Nucleus accumbens (tissue), 56 donors: Measurements from ENCODE around the gene SEL1L.
A peak's percentile ranks its signal among the peaks of the same experiment; 100 is the strongest.
"Not testable (repeated sequence)": the region's sequence is repeated elsewhere in the genome, so short reads cannot be mapped to it uniquely, and the experiment has no call there.

Experiments
- DNase-seq, 56 donors: peaks; one replicate each; lab custom pipeline; 2025; lab: John Stamatoyannopoulos, UW

SEL1L gene

DNA sequence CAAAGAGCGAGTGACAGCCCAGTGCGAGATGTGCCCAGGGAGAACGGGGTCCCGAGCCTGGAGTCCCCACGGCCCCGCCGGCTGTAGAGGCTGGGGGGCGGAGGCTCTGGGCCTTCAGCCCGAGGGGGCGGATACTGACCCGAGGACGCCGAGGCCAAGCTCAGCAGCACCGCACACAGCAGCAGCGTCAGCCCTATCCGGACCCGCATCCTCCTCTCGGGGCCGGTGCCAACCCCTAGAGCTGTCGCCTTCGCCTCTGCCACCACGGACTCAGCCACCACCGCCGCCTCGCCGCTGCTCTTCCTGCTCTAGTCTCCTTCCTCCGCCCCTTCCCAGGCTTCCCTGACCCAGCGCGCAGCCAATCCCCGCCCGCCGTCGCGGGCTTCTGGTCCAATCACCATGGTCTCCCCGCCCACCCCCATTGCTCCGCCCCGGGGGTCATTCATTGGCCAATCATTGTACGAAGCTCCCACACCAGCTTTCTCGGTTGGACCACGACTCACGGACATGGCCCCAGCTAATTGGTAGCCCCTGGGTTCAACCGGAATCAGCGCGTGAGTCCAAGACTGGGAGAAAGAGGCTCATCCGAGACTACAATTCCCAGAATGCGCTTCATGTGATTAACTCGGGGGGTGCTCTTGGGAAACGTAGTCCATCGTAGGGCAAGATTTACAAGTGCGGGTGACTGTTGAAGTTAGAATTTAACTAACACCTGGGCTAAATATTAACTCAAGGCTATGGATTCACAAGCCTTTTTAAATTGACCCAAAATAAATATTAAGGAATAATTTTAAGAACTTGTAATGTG lies at the start of gene SEL1L:
Gene SEL1L (minus strand): TSS at position 318 of the 808 bp plus-strand sequence. CDS start 109 bp downstream, at position 209.
- DNase-seq, result peak; percentile 87 to 100 (median 99)

DNA sequence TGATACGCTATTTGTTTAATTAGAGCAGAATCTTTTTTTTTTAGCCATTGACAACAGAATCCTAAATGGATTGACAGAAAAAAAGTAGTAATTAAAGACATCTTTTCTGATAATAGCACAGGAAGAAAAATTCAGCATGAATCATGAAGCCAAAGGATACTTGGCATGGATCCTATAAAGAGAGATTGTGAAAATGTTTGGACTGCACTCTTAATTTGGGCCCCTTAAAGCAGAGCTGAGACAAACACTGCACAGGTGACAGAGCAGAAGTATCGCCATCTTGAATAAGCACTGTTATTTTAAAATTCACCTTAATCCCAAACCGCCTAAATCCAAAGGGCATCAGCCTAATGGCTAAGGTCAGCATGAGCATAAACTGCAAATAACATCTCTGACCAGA lies 48.8 kb upstream of the SEL1L start:
- DNase-seq, result no peak

DNA sequence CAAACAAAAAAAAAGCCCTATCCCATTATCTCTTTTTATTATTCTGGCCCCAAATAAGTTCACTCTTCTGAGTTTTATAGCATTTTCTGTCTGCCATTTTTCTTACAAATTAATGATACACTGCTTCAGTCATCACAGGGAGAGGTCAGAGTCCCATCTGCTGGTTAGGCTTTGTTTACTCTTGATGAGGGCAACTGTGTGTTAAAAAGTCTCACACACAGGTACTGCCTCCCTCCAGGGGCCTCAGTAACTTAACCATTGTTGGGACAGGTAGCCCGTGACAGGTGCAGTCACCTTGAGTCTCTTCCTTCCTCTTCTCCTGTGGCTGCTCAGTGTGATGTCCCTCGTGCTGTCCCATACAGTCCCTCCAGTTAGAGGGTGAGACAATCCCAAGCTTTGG lies 45.5 kb upstream of the SEL1L start:
- no peak for DNase-seq

DNA sequence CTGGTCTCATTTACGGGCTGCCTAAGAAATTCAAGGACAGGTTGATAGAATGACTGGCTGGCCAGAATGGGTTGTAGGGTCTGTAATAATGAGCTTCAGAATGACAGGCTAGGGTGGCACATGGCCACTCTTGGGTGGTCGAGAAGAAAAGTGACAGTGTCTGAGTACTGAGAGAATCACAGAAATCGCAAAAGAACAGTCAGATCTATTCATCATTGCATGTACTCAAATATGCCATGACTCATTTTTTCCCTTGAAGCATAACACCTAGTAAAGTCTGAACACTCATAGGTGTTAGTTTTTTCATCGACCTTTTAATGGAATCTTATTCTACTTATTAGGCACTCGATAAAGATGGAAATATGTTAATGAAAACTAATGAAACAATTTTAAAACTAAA lies 37.8 kb upstream of the SEL1L start:
- DNase-seq, result no peak

DNA sequence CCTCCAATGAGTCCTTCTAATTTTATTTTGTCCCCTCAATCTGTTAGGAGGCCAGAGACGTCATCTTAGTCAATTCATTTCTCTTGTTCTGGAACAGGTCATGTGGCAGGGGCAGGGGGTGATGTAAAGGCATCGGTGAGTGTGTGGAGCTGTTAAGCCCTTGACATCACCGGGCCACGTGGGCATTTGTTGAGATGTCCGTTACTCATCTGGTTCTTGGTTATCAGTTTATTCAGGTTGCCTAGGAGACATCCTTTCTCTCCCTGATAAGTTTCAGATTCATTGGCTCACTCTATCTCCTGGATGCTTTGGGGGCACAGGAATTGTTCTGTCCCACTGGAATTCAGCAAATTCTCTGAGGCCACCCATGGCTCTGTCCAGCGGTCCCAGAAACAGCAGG lies 33.6 kb upstream of the SEL1L start:
- no peak for DNase-seq

DNA sequence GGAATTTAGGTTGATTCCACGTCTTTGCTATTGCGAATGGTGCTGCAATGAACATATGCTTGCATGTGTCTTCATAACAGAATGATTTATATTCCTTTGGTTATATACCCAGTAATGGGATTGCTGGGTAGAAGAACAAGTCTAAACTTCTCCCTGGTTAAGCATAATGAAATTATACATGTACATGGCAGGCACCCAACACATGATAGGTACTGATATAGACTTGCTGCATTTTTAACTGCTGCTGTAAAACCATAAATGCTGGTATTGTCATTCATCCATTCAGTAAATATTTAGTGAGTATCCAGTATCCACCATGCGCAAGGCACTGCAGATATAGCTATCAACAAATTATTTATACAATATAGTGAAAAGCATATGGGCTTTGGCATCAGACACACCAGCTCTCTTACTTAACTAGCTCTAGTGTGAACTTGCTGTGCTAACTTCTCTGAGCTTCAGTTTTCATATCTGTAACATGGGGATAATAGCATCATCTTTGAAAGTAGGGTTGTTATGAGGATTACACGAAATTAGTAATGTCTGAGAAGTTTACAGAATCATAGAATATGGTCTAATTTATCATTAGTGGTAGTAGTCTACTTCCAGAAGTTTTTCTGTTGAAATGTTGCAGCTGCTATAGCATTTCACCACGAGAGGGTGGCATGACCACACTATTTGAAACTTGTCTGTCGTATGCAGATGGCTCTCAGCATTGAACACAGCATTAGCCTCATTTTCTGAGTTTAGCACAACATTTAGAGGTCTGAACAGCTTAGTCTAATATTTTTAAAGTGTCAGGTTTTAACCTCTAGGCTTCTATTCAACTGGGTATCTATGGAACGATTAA lies 32.0 kb upstream of the SEL1L start:
- DNase-seq, result peak in 33 of 56 donors; percentile 0 to 75 (median 14)

DNA sequence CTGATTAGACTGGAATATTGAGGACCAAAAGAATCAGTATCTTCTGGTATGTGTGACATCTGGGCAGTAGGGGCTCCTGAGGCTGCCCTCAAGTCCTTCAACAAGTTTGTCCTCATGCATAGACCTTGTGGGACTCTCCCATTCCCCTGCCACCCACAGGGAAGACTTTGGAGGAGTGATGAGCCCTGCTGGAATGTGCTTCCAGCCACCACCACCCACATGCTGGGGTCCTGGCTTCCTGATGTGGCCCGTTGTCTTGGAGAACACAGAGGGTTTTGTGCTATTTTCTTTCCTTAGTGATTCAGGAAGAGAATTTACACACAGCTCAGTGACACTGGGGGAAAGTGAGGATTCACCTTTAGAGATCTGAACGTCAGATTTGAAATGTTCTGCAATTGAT lies 29.2 kb upstream of the SEL1L start:
- no peak for DNase-seq

DNA sequence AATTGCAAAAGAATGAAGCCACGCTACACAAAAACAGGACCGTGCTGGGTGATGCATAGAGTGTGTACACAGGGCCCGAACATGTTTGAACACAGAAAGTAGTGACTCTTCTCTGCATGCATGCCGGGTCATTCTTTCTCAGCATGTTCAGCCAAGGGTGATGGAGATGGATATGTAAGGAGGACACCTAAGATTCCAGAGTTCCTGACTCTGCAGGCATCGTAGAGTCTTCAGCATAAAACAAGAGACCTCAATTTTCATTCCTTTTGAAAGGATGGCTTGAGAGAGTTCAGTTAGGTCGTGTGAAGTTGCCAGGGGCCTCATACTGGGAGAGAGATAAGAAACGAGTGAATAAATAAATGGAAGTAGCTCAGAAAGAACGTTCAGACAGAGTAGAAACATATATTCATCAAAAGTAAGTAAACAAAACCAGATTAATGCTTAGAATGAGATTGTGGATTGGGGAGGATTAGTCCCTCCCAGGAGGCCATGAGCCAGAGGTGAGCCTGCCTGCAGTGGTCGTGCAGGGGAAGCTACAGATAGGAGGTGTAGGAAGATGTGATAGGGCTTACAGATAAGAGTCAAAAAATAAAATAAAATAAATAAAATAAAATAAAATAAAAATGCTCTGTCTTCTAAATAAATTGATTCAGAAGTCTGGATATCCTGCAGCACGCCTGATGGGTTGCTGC lies 27.6 kb upstream of the SEL1L start:
- no peak for DNase-seq

DNA sequence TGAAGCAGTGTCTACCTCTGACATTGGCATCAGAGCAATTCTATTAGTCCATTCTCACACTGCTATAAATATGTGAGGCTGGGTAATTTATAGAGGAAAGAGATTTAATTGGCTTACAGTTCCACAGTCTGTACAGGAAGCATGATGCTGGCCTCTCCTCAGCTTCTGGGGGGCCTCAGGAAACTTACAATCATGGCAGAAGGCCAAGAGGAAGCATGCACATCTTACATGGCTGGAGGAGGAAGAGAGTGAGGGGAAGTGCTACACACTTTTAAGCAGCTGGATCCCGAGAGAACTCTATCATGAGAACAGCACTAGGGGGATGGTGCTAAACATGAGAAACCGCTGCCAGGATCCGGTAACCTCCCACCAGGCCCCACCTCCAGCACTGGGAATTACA lies 25.7 kb upstream of the SEL1L start:
- DNase-seq, result no peak

DNA sequence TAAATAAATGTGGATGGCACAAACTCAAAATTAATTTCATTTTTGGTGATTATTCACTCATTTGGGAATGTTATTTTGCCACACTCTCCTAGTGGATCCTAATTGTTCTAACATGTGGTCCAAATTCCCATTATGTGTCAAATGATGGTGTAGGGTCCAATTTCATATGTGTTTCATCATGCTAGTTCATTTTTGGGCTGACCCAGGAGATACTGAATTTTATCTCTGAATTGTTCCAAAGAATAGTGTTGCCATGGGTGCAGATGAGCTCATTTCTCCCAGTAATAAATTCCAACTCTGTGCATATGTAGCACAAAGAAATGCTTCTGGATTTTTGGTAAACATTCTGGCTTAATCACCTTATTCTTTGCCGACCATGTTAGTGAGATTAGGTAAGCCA lies 23.5 kb upstream of the SEL1L start:
- DNase-seq, result no peak

DNA sequence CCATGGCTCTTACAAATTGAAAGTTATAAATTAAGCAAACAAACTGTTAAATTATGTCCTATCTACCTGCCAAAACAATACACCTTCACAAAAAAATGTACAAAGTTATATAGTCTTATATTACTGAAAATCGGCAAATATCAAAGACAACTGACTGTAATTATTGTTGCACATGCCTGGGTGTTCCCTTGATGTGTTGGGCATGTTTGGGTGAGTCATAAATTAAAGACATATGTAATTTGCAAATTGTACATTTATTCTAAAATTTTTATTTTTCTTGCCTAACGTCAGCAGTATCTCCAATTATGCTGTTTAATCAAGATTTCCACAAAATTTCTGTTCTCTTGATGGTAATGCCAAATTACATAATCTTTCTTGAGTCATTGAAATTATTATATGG lies 22.0 kb upstream of the SEL1L start:
- DNase-seq, result no peak

DNA sequence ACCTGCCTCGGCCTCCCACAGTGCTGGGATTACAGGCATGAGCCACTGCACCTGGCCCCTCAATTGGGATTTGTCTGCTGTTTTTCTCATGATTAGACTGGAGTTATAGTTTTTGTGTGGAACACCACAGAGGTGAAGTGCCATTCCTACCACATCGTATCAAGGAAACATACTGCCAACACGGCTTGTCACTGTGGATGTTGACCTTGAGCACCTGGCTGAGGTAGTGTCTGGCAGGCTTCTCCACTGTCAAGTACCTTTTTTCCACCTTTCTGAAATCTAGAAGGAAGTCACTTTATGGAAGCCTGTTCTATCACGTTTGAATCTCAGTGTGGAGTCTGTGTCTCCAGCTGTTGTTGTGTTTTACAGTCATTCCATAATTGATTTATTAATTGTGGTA lies 21.4 kb upstream of the SEL1L start:
- no peak for DNase-seq

DNA sequence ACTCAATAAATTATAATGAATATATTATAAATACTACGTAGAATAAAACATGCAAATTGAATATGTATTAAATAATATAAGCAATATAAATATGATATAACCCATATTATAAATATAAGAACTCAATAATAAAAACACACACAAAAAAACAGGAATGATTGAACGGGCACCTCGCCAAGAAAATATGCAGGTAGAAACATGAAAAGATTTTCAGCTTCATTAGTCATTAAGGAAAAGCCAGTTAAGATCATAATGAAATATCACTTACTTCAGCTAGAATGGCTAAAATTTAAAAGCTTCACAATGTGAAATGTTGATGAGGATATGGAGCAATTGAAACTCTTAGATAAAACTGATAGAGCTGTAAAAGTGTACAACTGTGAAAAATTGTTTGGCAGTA lies 17.8 kb upstream of the SEL1L start:
- no peak for DNase-seq

DNA sequence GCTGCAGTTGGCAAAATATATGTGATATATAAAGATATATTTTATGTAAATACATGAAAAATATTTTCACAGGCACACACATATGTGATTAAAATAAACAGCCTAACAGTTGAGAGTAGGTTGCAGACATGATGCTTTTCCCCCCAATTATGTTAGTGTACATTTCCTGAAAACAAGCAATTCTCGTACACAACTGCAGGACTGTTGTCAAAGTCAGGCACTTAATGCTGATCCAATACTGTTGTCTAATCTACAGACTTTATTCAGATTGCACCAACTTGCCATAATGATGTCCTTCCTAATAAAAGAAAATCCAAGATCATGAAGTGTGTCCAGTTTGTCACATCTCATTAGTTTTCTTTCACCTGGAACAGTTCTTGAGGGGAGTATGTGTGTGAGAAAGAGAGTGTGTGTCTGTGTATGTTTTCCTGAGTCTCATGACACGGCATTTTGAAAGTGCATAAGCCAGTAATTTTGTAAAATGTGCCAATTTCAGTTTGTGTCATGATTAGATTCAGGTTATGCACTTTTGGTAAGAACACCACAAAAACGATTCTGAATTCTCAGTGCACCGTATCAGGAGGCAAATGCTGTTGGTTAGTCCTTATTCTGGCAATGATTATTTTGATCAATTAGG lies 16.5 kb upstream of the SEL1L start:
- DNase-seq, result no peak

DNA sequence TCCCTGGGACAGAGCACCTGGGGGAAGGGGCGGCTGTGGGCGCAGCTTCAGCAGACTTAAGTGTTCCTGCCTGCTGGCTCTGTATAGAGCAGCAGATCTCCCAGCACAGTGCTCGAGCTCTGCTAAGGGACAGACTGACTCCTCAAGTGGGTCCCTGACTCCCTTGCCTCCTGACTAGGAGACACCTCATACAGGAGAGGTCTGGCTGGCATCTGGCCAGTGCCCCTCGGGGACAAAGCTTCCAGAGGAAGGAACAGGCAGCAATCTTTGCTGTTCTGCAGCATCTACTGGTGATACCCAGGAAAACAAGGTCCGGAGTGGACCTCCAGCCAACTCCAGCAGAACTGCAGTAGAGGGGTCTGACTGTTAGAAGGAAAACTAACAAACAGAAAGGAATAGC lies 7.6 kb upstream of the SEL1L start:
- DNase-seq, result not testable (repeated sequence)

DNA sequence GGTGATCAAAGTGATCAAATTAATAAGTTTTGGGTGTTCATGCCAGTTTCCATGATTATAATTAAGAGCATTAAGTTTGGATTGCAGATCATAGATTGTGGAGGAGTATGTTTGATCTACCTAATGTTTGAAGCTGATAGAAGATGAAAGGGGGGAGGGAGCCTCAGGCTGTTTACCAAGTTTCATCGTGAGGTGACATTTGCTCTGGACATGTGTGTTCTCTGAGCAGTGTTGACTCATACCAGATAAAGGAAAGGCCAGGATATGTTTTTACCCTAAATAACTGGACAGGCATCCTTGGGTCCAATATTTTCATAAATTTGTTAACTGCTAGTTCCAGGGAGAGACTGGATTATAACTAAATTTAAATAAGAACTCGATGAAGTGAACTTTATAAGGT lies 3.5 kb upstream of the SEL1L start:
- DNase-seq, result no peak

DNA sequence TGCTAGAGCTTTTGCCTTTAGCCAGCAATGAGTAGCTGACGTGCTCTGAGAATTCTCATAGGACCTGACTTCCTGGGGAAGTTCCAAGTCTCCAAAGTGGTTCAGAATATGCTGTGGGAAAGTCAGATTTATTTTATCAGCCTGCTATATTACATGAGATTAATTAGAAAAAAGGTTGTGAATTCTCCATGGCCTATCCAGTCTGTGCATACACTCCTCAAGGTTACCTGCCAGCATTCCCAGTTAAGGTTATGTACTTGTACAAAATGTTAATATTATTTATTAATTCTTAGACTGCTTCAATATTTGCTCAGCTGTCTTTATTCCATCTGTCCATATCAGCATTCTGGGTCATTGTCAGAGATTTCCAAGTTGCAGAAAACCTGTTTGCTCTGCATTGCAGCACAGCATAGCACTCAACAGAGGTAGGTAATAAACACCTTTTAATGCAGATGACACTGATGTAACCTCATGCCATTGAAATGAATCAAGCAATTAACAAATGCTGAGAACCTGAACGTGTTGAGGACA lies 2.7 kb upstream of the SEL1L start:
- no peak for DNase-seq

DNA sequence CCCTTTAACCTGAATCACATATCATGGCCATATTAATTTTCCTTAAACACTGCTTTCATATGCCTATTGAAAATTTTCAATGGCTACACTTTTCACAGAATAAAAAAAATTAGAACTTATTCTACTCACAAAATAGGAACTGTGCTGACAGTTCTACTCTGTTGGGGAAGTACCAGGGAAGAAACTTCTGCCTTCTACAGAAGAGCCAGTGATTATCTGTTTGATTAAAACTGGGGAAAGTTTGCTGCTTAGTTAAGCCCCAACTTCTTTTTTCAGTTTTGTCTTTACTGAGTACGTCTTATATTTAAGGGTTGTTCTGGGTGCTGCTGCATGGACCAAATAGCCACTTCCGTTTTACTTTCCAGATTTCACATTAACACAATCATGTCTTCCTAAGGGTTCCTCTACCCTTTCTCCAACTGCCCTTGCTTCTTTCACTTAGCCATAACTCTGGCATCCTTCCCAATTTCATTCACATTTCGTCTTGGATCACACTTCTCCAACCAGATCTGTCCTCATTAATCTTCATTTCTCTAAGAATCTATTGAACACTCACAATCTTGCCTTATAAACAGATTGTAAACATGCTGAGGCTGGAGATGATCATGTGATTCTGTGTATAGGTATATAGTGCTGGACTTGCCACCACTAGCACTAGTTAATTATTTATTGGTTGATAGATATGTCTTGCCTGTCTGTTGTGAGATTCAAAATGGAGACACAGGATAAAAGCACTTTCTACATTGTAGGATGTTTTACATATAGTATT lies 1.9 kb upstream of the SEL1L start:
- DNase-seq, result no peak

DNA sequence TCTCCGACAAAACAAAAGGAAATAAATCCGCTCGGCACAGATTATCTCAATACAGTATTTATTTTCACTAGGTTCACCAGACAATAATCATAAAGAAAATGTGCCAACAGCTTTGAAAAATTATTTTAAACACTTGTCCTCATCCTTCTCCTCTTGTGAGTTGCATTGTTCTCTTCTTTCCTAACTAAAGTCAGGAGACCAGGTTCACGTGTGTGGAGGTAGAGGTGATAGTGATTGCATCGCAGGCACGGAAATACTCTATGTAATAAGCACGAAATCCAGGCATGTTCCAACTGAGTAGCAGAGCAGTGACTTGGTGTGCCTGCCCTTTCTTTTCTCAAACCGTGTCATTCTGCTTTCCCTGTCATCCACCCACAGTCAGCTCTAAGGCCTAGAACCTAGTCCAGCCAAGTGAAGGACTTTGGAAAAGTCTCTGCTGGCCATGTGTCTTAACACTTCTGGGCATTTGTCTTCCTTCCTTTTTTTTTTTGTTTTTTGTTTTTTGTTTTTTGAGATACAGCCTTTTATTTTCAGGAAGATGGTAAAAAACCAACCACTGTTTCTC lies 939 bp upstream of the SEL1L start:
- no peak for DNase-seq

DNA sequence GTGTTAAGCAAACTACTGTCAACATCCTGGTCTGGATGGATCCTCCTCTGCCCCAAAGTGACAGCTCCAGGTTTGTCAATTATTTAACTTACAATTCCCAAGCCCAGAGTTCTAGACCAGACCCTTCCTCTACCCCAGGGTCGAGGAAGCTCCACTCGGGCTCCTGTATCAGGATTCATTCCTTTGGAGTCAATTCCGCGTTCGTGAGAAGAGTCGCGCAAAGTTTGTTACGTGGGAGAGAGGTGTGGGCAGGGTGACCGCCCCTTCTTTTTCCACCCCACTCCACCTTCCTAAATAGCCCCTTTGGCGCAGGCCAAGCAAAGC lies 479 bp downstream of the SEL1L start:
- no peak for DNase-seq
